NT2/D1 (cell line): ENCODE measurements around the gene TAF1C.
"Not testable (repeated sequence)": the region's sequence is repeated elsewhere in the genome, so short reads cannot be mapped to it uniquely, and the experiment has no call there.

Experiments used
- DNase-seq: peaks from one replicate; pipeline ENCODE4 v3.0.0-alpha.2; 2011; ENCODE audit warnings: low read depth, low spot score
- H3K27me3 ChIP-seq: 2 replicates; pipeline ENCODE4 v1.6.0; 2011; ENCODE audit warnings: mild to moderate bottlenecking; ENCODE audit not compliant: insufficient read length, insufficient read depth
- H3K36me3 ChIP-seq: 2 replicates; pipeline ENCODE4 v1.6.1; 2011; ENCODE audit warnings: mild to moderate bottlenecking, low read length, mixed read lengths; ENCODE audit not compliant: insufficient read depth, insufficient read length
- H3K4me1 ChIP-seq: 2 replicates; pipeline ENCODE4 v1.5.1; 2011; ENCODE audit not compliant: insufficient read depth, insufficient read length
- H3K4me3 ChIP-seq: 2 replicates; pipeline ENCODE4 v1.5.1; 2011; ENCODE audit warnings: low read depth; ENCODE audit not compliant: insufficient read length
- H3K9ac ChIP-seq: 2 replicates; pipeline ENCODE4 v1.6.0; 2011; ENCODE audit warnings: low read depth; ENCODE audit not compliant: insufficient read length
- H3K9me3 ChIP-seq: 2 replicates; pipeline ENCODE4 v1.5.1; 2011; ENCODE audit warnings: mild to moderate bottlenecking, low read length; ENCODE audit not compliant: insufficient read depth
- SUZ12 ChIP-seq: IDR thresholded peaks from 2 replicates; pipeline ENCODE4 v1.6.1; 2011; ENCODE audit not compliant: insufficient read length, insufficient read depth; ENCODE audit errors: extremely low read depth
- YY1 ChIP-seq: IDR thresholded peaks from 2 replicates; pipeline ENCODE4 v1.6.1; 2011; ENCODE audit not compliant: insufficient read length, insufficient read depth
- ZNF274 ChIP-seq: IDR thresholded peaks from 2 replicates; pipeline ENCODE4 v1.6.1; 2011; ENCODE audit warnings: mild to moderate bottlenecking, low read depth, low read length

The TAF1C gene

DNA sequence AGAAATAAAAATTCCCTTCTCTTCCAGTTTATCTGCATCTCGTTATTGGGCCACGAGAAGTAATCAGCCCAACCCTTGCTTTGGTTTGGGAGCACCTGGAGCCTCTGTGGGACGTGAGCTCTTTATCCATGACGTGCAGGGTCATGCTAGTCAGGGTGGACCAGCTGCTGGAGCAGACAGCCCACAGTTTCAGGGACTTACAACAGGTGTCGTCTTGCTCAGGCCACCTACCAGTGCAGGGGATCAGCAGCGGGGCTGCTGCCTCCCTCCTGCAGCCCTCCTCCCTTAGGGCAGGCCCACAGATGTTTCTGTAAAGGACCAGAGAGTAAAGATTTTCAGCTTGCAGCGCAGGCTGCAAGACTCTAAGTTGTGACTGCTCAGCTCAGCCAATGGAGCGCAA lies 21.0 kb upstream of the TAF1C start:
- no peak overlapping the region for H3K9ac ChIP-seq

DNA sequence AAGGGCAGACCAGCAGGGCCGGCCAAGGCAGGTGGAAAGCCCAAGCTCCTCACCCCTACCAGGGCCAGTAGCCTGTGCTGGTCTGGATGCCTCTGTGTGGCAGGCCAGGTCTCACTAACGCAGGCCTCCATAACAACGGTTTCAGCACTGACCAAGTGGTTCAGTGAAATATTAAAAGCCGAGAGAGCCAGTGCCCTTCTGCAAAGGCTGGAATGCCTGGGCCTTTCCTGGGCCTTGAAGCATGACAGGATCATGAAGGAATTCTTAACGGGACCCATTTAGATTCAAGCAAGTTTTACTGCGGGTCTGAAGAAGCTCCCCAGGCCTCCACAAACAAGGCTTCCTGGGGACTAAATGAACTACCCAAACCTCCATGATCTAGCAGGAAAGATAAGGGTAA lies 20.4 kb upstream of the TAF1C start:
- no peaks in the 10 kb centered on the region for H3K27me3 ChIP-seq
- H3K9me3 ChIP-seq = no peaks in the 10 kb centered on the region
- no peak for DNase-seq
- H3K9ac ChIP-seq = no peak overlapping the region
- TF ChIP-seq YY1 (no peak), ZNF274 (no peak), SUZ12 (no peak)
- no peaks in the 10 kb centered on the region for H3K36me3 ChIP-seq
- H3K4me1 ChIP-seq = peaks cover 8% of the 10 kb centered on the region
- no peak overlapping the region for H3K4me3 ChIP-seq

More for the DNA sequence above, 21.0 kb upstream of the TAF1C start:
- H3K4me3 ChIP-seq = no peak overlapping the region
- no peaks in the 10 kb centered on the region for H3K9me3 ChIP-seq
- H3K27me3 ChIP-seq = no peaks in the 10 kb centered on the region
- no peak for DNase-seq
- H3K4me1 ChIP-seq = peaks cover 8% of the 10 kb centered on the region
- no peaks in the 10 kb centered on the region for H3K36me3 ChIP-seq
- TF ChIP-seq YY1 = no peak
- TF ChIP-seq ZNF274 = no peak
- no peak for TF ChIP-seq SUZ12

DNA sequence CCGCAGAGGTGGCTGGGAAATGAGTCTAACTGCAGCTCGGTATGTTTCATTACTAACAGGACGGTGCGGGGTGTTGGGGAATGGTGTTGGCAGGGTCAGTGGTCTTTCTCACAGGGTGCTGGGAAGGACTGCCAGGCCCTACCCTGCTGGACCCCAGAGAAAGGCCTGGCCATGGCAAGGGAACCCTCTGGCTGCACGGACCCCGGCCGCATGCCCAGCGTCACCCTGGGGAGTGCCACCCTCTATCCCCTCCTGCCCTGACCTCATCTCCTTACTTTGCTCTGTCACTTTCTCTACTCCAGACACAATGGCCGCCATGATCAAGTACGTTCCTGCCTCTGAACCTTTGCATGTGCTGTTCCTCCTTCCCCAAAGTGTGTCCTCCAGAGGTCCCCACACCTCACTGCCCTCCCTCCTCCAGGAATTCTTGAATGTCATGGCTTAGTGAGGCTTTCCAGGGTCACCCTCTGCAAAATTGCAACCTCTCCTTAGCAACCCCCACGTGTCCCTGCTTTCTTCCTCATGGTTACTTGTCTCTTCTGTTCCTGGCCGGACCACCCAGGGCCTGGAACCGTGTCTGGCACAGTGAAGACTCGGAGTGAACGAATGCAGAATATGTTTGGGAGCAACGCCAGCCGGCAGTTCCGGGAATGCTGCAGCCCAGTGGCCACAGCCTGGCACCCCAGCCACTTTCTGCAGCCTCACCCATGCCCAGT lies 19.3 kb upstream of the TAF1C start:
- Histone ChIP-seq H3K4me1 (peaks cover 8% of the 10 kb centered on the region), H3K27me3 (no peaks in the 10 kb centered on the region), H3K36me3 (no peaks in the 10 kb centered on the region), H3K4me3 (no peak overlapping the region), H3K9me3 (no peaks in the 10 kb centered on the region), H3K9ac (no peak overlapping the region)
- DNase-seq = no peak
- no peak for TF ChIP-seq SUZ12
- no peak for TF ChIP-seq ZNF274
- no peak for TF ChIP-seq YY1

DNA sequence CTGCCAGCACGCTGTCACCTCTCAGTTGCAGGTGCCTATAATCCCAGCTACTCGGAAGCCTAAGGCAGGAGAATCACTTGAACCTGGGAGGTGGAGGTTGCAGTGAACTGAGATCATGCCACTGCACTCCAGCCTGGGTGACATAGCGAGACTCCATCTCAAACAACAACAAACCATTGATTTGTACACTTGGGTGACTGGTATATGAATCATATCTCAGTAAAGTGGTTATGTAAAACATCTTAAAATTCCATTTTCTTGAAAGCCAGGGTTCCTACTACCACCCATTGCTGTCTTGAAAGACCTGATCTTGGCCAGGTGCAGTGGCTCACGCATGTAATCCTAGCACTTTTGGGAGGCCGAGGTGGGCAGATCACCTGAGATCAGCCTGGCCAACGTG lies 18.3 kb upstream of the TAF1C start:
- H3K4me1 ChIP-seq, DNase-seq, H3K36me3 ChIP-seq, H3K9me3 ChIP-seq, H3K4me3 ChIP-seq, H3K9ac ChIP-seq, H3K27me3 ChIP-seq: not testable (repeated sequence)

DNA sequence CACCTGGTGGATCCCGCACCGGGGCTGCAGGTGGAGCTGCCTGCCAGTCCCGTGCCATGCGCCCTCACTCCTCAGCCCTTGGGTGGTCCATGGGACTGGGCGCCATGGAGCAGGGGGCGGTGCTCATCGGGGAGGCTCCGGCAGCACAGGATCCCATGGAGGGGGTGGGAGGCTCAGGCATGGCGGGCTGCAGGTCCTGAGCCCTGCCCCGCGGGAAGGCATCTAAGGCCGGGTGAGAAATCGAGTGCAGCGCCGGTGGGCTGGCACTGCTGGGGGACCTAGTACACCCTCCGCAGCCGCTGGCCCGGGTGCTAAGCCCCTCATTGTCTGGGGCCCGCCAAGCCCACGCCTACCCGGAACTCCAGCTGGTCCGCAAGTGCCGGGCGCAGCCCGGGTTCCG lies 17.7 kb upstream of the TAF1C start:
- not testable (repeated sequence) for H3K36me3 ChIP-seq, H3K27me3 ChIP-seq, H3K4me3 ChIP-seq, H3K9me3 ChIP-seq, DNase-seq, H3K9ac ChIP-seq
- H3K4me1 ChIP-seq = peaks cover 15% of the 10 kb centered on the region

DNA sequence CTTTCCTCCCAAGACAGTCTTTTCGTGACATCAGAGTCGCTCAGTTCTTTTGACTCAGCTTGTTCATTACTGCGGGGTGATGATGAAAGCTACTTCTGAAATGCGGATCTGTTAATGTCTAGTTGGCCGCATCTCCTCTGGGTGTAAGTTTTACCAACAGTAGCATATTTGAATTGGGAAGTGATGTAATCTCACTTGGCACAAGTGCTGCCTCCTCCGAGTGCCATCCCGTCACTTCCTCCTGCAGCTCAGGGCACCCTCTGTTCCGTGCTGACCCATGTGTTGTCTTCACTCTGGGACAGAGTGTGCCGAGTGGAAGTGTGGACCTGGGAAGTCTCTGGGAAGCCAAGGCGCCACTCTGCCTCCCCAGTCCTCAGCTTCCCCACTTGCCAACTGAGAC lies 13.0 kb upstream of the TAF1C start:
- Histone ChIP-seq H3K27me3 (no peaks in the 10 kb centered on the region), H3K9me3 (no peaks in the 10 kb centered on the region), H3K36me3 (no peaks in the 10 kb centered on the region), H3K4me1 (peaks cover 21% of the 10 kb centered on the region), H3K4me3 (no peak overlapping the region), H3K9ac (no peak overlapping the region)
- no peak for TF ChIP-seq YY1
- no peak for TF ChIP-seq ZNF274
- TF ChIP-seq SUZ12 = no peak
- DNase-seq = no peak

DNA sequence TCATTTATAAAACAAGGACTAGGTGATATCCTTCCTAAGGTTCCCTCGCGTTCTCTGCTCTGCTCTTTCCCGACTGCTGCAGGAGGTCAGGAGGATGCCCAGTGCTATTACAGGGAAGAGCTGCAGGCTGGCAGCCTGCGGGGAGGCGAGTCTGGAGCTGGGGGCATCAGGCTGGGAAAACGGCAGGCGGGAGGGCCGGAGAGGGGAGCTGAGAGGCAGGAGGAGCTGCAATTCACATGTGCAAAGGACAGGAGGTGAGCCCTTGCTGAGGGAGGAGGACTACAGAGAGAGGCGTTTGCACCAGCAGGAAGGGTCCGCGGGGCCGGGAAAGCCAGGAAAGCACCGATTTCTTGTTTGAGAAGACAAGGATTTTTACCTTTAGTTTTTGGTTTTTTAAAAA lies 12.2 kb upstream of the TAF1C start:
- Histone ChIP-seq H3K27me3 (no peaks in the 10 kb centered on the region), H3K4me3 (no peak overlapping the region), H3K36me3 (no peaks in the 10 kb centered on the region), H3K9ac (no peak overlapping the region), H3K4me1 (peaks cover 23% of the 10 kb centered on the region), H3K9me3 (no peaks in the 10 kb centered on the region)
- TF ChIP-seq SUZ12 = no peak
- DNase-seq = no peak

DNA sequence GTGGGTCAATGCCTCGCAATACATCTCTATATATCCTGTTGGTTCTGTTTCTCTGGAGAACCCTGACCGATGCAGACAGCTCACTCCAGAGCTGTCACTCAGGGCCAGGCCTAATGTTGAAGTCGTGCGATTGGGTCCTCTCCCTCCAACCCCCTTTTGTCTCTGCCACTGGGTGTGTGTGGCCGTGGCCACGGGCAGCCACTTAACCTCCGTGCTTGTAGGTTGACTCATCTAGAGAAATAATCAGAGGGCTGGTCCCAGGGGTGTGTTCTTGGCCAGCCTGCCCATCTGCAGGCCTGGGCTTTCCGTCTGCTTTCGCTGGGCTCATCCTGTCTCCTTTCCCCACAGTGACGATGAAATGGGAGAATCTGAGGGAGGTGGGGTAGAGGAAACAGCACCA lies 11.5 kb upstream of the TAF1C start:
- no peak overlapping the region for H3K4me3 ChIP-seq
- no peak for TF ChIP-seq SUZ12
- no peak for TF ChIP-seq YY1
- TF ChIP-seq ZNF274 = no peak

More for the DNA sequence above, 11.5 kb upstream of the TAF1C start:
- Histone ChIP-seq H3K9ac (no peak overlapping the region), H3K9me3 (no peaks in the 10 kb centered on the region), H3K27me3 (no peaks in the 10 kb centered on the region), H3K4me1 (peaks cover 23% of the 10 kb centered on the region), H3K36me3 (no peaks in the 10 kb centered on the region)
- DNase-seq = no peak
